SK-N-MC (cell line): ENCODE measurements around the gene ULK4.

Source experiments
- EZH2 ChIP-seq: fragments of 200-600 bp; sonication (generic); IDR thresholded peaks from one replicate; pipeline ENCODE4 v1.6.1; 2017; ENCODE audit warnings: antibody characterized with exemption
- POLR2AphosphoS5 ChIP-seq: IDR thresholded peaks from 2 replicates; pipeline ENCODE4 v1.6.1; 2012; ENCODE audit warnings: mild to moderate bottlenecking, low read depth, low read length, borderline replicate concordance

DNA sequence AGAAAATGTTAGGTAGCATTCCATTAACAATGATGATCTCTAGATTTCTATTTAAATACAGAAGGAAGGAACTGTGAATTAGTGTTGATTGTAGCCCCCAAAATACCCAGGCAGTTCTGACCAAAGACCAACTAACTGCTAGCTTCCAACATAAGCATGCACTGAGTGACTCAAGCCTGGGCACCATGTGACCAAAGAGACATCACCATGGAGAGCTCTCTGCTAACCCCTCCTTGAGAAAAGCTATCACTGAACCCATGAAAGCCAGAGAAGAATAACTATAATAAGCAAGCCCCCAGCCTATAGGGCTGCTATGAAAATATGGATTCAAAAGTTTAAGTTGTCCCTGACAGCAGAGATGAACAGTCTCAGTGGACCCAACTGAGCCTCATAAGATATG lies 310.2 kb downstream of the ULK4 start:
- TF ChIP-seq EZH2 = no peak
- no peak for TF ChIP-seq POLR2AphosphoS5
